ENCODE measurements around the gene NTRK3.

DNA sequence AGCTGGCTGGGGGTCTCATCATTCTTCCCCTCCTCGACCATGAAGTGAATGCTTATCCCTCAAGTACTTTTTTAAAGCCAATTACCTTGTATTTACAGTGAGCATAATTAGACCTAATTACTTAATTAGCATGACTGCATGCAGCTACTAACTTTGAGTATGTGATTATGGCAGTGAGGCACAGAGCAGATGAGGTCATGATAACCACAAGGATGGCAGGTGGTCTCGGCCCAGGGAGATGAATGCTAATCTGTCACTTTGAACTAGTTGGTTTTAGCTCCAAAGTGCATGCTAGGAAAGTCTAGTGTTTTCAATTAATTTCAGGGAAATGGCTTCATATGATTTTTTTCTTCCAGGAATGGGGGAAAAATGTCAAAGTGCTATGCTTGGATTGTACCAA lies 233.8 kb downstream of the NTRK3 start:
- TF ChIP-seq CTCF (optimal IDR thresholded peaks at IDR 0.05 in 1 of 3, IDR thresholded peaks at IDR 0.05 in 1 of 3, conservative IDR thresholded peaks at IDR 0.05 in 1 of 3; ENCODE audit: extremely low read depth in 1 of 3, insufficient read depth in 2 of 3, low read length in 3 of 3), result no peak
- TF ChIP-seq EZH2 (IDR thresholded peaks at IDR 0.05; ENCODE audit: low read length), result no peak
